SH-SY5Y (cell line): ENCODE measurements around the gene DNAH2.

Experiments used
- GATA2 ChIP-seq: IDR thresholded peaks from 2 replicates; pipeline ENCODE4 v1.6.1; 2011; ENCODE audit warnings: mild to moderate bottlenecking, low read depth, low read length
- GATA3 ChIP-seq: IDR thresholded peaks from 2 replicates; pipeline ENCODE4 v1.6.1; 2011; ENCODE audit warnings: low read depth, mild to moderate bottlenecking, low read length, moderate library complexity

Gene DNAH2, protein sequence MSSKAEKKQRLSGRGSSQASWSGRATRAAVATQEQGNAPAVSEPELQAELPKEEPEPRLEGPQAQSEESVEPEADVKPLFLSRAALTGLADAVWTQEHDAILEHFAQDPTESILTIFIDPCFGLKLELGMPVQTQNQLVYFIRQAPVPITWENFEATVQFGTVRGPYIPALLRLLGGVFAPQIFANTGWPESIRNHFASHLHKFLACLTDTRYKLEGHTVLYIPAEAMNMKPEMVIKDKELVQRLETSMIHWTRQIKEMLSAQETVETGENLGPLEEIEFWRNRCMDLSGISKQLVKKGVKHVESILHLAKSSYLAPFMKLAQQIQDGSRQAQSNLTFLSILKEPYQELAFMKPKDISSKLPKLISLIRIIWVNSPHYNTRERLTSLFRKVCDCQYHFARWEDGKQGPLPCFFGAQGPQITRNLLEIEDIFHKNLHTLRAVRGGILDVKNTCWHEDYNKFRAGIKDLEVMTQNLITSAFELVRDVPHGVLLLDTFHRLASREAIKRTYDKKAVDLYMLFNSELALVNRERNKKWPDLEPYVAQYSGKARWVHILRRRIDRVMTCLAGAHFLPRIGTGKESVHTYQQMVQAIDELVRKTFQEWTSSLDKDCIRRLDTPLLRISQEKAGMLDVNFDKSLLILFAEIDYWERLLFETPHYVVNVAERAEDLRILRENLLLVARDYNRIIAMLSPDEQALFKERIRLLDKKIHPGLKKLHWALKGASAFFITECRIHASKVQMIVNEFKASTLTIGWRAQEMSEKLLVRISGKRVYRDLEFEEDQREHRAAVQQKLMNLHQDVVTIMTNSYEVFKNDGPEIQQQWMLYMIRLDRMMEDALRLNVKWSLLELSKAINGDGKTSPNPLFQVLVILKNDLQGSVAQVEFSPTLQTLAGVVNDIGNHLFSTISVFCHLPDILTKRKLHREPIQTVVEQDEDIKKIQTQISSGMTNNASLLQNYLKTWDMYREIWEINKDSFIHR (N-terminal part only)

DNA sequence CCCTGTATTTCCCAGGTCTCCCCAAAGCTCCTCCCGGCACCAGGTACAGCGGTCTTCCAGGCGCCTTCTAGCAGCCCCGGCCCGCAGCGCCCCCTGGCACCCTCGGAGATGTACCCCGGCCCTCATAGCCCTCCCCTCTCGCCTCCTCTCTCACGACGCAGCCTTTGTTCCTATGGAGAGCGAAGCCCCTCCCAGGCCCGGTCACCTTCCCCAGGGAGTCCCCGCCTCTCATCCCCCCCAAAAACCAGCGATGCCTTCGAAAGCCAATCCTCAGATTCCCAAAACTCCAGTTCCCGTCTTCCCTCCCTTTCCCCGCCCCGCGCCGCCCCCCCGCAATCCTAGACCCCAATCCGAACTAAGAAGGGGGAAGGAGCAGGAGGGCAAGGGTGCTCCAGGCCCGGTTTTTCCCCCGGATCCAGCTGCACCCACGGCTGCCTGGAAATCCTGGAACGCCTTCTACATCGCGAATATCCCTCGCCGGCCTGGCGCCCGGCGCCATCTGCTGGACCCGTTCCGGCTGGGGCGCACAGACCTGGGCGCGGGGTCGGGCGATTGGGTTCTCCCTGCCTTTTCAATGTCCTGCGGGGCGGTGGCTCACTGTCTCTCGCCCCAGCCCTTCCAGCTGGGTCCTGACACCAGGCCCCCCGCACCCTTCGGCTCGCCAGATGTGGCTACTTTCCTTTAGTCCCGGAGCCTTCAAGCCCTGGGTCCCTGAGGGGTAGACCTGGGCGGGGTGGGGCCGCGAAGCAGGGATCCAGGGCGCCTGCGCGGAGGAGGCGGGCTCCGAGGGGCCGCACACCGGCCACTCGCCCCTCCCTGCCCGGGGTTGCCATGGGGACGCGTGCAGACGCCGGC is at the start of gene DNAH2:
DNAH2 (plus strand) TSS at position 844 of the 855 bp plus-strand sequence. CDS start 1,991 bp downstream, outside the sequence.
- TF ChIP-seq GATA2 (no peak), GATA3 (no peak)

DNA sequence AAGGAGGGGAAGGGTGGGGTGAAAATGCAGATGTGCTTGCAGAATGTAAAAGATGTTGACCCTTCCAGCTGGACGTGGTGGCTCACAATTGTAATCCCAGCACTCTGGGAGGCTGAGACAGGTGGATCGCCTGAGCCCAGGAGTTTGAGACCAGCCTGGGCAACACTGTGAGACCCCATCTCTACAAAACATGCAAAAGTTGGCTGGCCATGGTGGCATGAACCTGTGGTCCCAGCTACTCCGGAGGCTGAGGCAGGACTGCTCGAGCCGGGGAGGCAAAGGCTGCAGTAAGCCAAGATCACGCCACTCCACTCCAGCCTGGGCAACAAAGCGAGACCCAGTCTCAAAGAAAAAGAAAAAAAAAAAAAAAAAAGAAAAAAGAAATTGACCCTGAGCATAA is 49.1 kb upstream of the DNAH2 start:
- TF ChIP-seq GATA2 (no peak), GATA3 (no peak)

DNA sequence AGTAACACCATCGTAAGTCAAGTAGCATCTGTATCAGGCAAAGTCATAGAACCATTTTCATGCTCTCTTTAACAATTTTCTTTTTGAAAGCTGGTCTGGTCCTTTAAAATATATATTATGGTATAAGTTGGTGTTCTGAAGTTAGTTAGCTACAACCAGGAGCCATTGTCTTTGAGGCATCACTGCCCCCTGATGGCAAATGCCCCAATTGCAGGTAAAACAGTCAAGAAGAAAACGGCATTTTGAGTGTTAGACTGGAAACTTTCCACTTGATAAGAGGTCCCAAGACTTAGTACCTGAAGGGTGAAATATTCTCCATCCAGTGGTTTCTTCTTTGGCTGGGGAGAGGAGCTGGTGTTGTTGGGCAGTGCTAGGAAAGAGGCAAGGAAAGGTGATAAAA is 44.3 kb upstream of the DNAH2 start:
- no peak for TF ChIP-seq GATA3

DNA sequence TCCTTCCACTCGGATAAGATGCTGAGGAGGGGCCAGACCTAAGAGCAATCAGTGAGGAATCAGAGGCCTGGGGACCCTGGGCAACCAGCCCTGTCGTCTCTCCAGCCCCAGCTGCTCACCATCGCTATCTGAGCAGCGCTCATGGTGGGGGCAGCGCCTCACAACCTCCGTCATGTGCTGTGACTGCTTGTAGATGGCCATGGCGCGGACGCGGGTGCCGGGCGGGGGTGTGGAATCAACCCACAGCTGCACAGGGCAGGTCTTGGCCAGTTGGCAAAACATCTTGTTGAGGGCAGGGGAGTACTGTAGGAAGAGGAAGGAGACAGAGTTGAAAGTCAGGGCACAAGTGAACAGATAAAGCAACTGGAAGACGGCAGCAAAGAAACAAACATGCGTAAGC is 42.6 kb upstream of the DNAH2 start:
- no peak for TF ChIP-seq GATA3
- no peak for TF ChIP-seq GATA2

GRCh38 chr17:7676533-7676932 is 41.0 kb upstream of the DNAH2 start:
- TF ChIP-seq GATA2 (no peak), GATA3 (no peak)

GRCh38 chr17:7677388-7678067 is 40.0 kb upstream of the DNAH2 start:
- TF ChIP-seq GATA2 (no peak), GATA3 (no peak)

DNA sequence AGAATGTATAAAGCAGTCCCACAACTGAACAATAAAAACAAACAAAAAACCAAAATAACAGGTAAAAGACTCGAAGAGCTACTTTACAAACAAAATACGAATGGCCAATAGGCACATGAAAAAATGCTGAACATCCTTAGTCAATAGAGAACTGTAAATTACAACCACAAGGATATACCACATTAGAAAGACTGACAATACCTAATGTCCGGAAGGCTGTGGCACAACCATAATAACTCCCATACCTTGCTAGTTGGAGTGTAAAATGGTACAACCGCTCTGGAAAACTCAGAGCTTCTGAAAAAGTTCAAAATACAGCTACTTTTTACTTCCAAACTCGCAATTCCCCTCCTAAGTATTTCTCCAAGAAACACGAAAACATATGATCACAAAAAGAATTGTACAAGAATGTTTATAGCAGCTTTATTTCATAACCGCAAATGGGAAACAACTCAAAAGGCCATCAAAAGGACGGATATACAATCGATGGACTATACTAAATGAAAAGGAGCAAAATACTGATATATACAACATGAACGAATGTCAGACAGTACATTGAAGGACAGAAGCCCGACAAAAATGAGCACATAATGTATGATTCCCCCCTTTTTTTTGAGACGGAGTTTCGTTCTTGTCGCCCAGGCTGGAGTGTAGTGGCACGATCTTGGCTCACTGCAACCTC is 32.6 kb upstream of the DNAH2 start:
- no peak for TF ChIP-seq GATA2

- TF ChIP-seq GATA2 (no peak; the same call in 1 of the 2 replicates), GATA3 (no peak)
These were observed 31.9 kb upstream of the DNAH2 start for GRCh38 chr17:7685533-7686221.

DNA sequence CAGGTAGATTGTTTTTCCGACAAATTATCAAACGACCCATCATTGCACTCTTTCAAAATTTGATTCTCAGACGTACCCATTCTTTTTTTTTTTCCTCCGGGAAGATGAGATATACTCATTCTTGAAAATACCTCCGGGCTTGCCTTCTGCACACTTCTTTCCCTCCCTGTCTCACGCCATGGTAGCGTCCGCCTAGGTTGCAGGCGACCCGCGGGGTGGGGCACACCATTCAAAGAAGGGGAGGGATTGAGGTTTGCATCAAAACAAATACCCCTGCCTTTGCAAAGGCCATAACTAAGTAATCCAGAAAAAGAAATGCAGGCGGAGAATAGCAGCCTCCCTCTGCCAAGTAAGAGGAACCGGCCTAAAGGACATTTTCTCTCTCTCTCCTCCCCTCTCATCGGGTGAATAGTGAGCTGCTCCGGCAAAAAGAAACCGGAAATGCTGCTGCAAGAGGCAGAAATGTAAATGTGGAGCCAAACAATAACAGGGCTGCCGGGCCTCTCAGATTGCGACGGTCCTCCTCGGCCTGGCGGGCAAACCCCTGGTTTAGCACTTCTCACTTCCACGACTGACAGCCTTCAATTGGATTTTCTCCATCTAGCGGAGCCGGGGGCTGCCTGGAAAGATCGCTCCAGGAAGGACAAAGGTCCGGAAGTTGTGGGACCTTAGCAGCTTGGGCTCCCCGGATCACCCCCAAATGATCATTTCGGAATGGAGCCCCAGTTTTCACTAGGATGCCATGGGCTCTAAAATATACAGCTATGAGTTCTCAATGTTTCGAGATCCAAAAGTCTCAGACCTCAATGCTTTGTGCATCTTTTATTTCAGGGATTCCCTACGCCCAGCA is 31.1 kb upstream of the DNAH2 start:
- TF ChIP-seq GATA2: no peak
- no peak for TF ChIP-seq GATA3

GRCh38 chr17:7687072-7687907 is 30.3 kb upstream of the DNAH2 start, which contains the start of gene TP53:
TSS of gene TP53 (minus strand) at chr17:7687490. CDS start at chr17:7676594, 10,896 bp downstream.
- no peak for TF ChIP-seq GATA3
- TF ChIP-seq GATA2: no peak
